ENCODE data around the gene BRIP1. TPM values are rescaled to one million over a fixed set of nuclear protein-coding genes. Genes with fewer than 3 reads are reported as not detected.

BRIP1 gene
- total and polyA plus RNA-seq, 4 donors = 0.13 to 1.4 (median 0.44) TPM

- no peaks in the 10 kb centered on the region for H3K27me3 ChIP-seq (ENCODE audit: control insufficient read depth in 1 of 2, insufficient read depth in 2 of 2, low read length in 1 of 2)
- ATAC-seq (ENCODE audit: low FRiP score) (no peak), DNase-seq (no peak)
- no peak overlapping the region for H3K27ac ChIP-seq (ENCODE audit: low read depth in 1 of 2, low read length in 2 of 2)
- intact Hi-C loops (cut with DNase I) = no loop called here
- no peaks in the 10 kb centered on the region for H3K36me3 ChIP-seq (ENCODE audit: control insufficient read depth in 1 of 2, insufficient read depth in 2 of 2, low read length in 1 of 2)
- no peaks in the 10 kb centered on the region for H3K4me1 ChIP-seq (ENCODE audit: control insufficient read depth in 1 of 2, insufficient read depth in 2 of 2, low read length in 2 of 2)
- no peak overlapping the region for H3K4me3 ChIP-seq (ENCODE audit: low read length in 2 of 2)
- H3K9me3 ChIP-seq (ENCODE audit: control insufficient read depth, low read length) = no peaks in the 10 kb centered on the region
Observed at GRCh38 chr17:61818225-61818624, 45.1 kb downstream of the BRIP1 start.

- no peak overlapping the region for H3K27ac ChIP-seq (ENCODE audit: low read depth in 1 of 2, low read length in 2 of 2)
- H3K9me3 ChIP-seq (ENCODE audit: control insufficient read depth, low read length) = no peaks in the 10 kb centered on the region
- no peaks in the 10 kb centered on the region for H3K4me1 ChIP-seq (ENCODE audit: control insufficient read depth in 1 of 2, insufficient read depth in 2 of 2, low read length in 2 of 2)
- intact Hi-C loops (cut with DNase I) = no loop called here
- DNase-seq = no peak
- no peaks in the 10 kb centered on the region for H3K27me3 ChIP-seq (ENCODE audit: control insufficient read depth in 1 of 2, insufficient read depth in 2 of 2, low read length in 1 of 2)
- no peak overlapping the region for H3K4me3 ChIP-seq (ENCODE audit: low read length in 2 of 2)
- 98% methylated on average over 3 of the region's 3 CpGs for WGBS, 2 donors
- no peak for ATAC-seq (ENCODE audit: low FRiP score)
- H3K36me3 ChIP-seq (ENCODE audit: control insufficient read depth in 1 of 2, insufficient read depth in 2 of 2, low read length in 1 of 2) = no peaks in the 10 kb centered on the region
Observed at GRCh38 chr17:61817452-61817851, 45.9 kb downstream of the BRIP1 start.

GRCh38 chr17:61816538-61816937 lies 46.8 kb downstream of the BRIP1 start:
- 81 to 83% methylated on average over 4 of the region's 4 CpGs for WGBS, 2 donors
- H3K27ac ChIP-seq (ENCODE audit: low read depth in 1 of 2, low read length in 2 of 2) = no peak overlapping the region
- H3K9me3 ChIP-seq (ENCODE audit: control insufficient read depth, low read length) = no peaks in the 10 kb centered on the region
- H3K4me1 ChIP-seq (ENCODE audit: control insufficient read depth in 1 of 2, insufficient read depth in 2 of 2, low read length in 2 of 2) = no peaks in the 10 kb centered on the region
- H3K27me3 ChIP-seq (ENCODE audit: control insufficient read depth in 1 of 2, insufficient read depth in 2 of 2, low read length in 1 of 2) = no peaks in the 10 kb centered on the region
- no peak for ATAC-seq (ENCODE audit: low FRiP score)
- intact Hi-C loops (cut with DNase I) = no loop called here
- no peaks in the 10 kb centered on the region for H3K36me3 ChIP-seq (ENCODE audit: control insufficient read depth in 1 of 2, insufficient read depth in 2 of 2, low read length in 1 of 2)
- DNase-seq = no peak
- H3K4me3 ChIP-seq (ENCODE audit: low read length in 2 of 2) = no peak overlapping the region

- intact Hi-C loops (cut with DNase I) = no loop called here
- Histone ChIP-seq H3K27ac (ENCODE audit: low read depth in 1 of 2, low read length in 2 of 2) (no peak overlapping the region), H3K9me3 (ENCODE audit: control insufficient read depth, low read length) (no peaks in the 10 kb centered on the region), H3K27me3 (ENCODE audit: control insufficient read depth in 1 of 2, insufficient read depth in 2 of 2, low read length in 1 of 2) (no peaks in the 10 kb centered on the region), H3K36me3 (ENCODE audit: control insufficient read depth in 1 of 2, insufficient read depth in 2 of 2, low read length in 1 of 2) (no peaks in the 10 kb centered on the region), H3K4me1 (ENCODE audit: control insufficient read depth in 1 of 2, insufficient read depth in 2 of 2, low read length in 2 of 2) (no peaks in the 10 kb centered on the region), H3K4me3 (ENCODE audit: low read length in 2 of 2) (no peak overlapping the region)
- DNase-seq (no peak), ATAC-seq (ENCODE audit: low FRiP score) (no peak)
- 72 to 75% methylated on average over 5 of the region's 5 CpGs for WGBS, 2 donors
Observed at GRCh38 chr17:61815863-61816503, 47.3 kb downstream of the BRIP1 start.

GRCh38 chr17:61814485-61814884 lies 48.8 kb downstream of the BRIP1 start:
- Histone ChIP-seq H3K9me3 (ENCODE audit: control insufficient read depth, low read length) (no peaks in the 10 kb centered on the region), H3K27me3 (ENCODE audit: control insufficient read depth in 1 of 2, insufficient read depth in 2 of 2, low read length in 1 of 2) (no peaks in the 10 kb centered on the region), H3K4me3 (ENCODE audit: low read length in 2 of 2) (no peak overlapping the region), H3K36me3 (ENCODE audit: control insufficient read depth in 1 of 2, insufficient read depth in 2 of 2, low read length in 1 of 2) (no peaks in the 10 kb centered on the region), H3K27ac (ENCODE audit: low read depth in 1 of 2, low read length in 2 of 2) (no peak overlapping the region), H3K4me1 (ENCODE audit: control insufficient read depth in 1 of 2, insufficient read depth in 2 of 2, low read length in 2 of 2) (no peaks in the 10 kb centered on the region)
- 98 to 100% methylated on average over 1 of the region's 1 CpG for WGBS, 2 donors
- intact Hi-C loops (cut with DNase I) = no loop called here
- DNase-seq (no peak), ATAC-seq (ENCODE audit: low FRiP score) (no peak)

GRCh38 chr17:61813211-61813610 lies 50.1 kb downstream of the BRIP1 start:
- WGBS, 2 donors = 40% methylated on average over 1 of the region's 1 CpG
- ATAC-seq (ENCODE audit: low FRiP score) = no peak
- no peak overlapping the region for H3K4me3 ChIP-seq (ENCODE audit: low read length in 2 of 2)

GRCh38 chr17:61812747-61813146 lies 50.6 kb downstream of the BRIP1 start:
- Histone ChIP-seq H3K4me1 (ENCODE audit: control insufficient read depth in 1 of 2, insufficient read depth in 2 of 2, low read length in 2 of 2) (no peaks in the 10 kb centered on the region), H3K27me3 (ENCODE audit: control insufficient read depth in 1 of 2, insufficient read depth in 2 of 2, low read length in 1 of 2) (no peaks in the 10 kb centered on the region), H3K27ac (ENCODE audit: low read depth in 1 of 2, low read length in 2 of 2) (no peak overlapping the region), H3K4me3 (ENCODE audit: low read length in 2 of 2) (no peak overlapping the region), H3K9me3 (ENCODE audit: control insufficient read depth, low read length) (no peaks in the 10 kb centered on the region), H3K36me3 (ENCODE audit: control insufficient read depth in 1 of 2, insufficient read depth in 2 of 2, low read length in 1 of 2) (no peaks in the 10 kb centered on the region)
- ATAC-seq (ENCODE audit: low FRiP score) = no peak
- intact Hi-C loops (cut with DNase I) = no loop called here
- WGBS, 2 donors = 49 to 52% methylated on average over 2 of the region's 2 CpGs
- no peak for DNase-seq

More at GRCh38 chr17:61813211-61813610, 50.1 kb downstream of the BRIP1 start:
- Histone ChIP-seq H3K9me3 (ENCODE audit: control insufficient read depth, low read length) (no peaks in the 10 kb centered on the region), H3K36me3 (ENCODE audit: control insufficient read depth in 1 of 2, insufficient read depth in 2 of 2, low read length in 1 of 2) (no peaks in the 10 kb centered on the region), H3K4me1 (ENCODE audit: control insufficient read depth in 1 of 2, insufficient read depth in 2 of 2, low read length in 2 of 2) (no peaks in the 10 kb centered on the region), H3K27me3 (ENCODE audit: control insufficient read depth in 1 of 2, insufficient read depth in 2 of 2, low read length in 1 of 2) (no peaks in the 10 kb centered on the region), H3K27ac (ENCODE audit: low read depth in 1 of 2, low read length in 2 of 2) (no peak overlapping the region)
- no peak for DNase-seq
- intact Hi-C loops (cut with DNase I) = no loop called here

GRCh38 chr17:61809816-61810392 lies 53.4 kb downstream of the BRIP1 start:
- H3K27me3 ChIP-seq (ENCODE audit: control insufficient read depth in 1 of 2, insufficient read depth in 2 of 2, low read length in 1 of 2) = no peaks in the 10 kb centered on the region
- H3K27ac ChIP-seq (ENCODE audit: low read depth in 1 of 2, low read length in 2 of 2) = no peak overlapping the region
- 71 to 95% methylated on average over 2 of the region's 2 CpGs for WGBS, 2 donors
- H3K4me3 ChIP-seq (ENCODE audit: low read length in 2 of 2) = no peak overlapping the region
- no peaks in the 10 kb centered on the region for H3K9me3 ChIP-seq (ENCODE audit: control insufficient read depth, low read length)
- DNase-seq (no peak), ATAC-seq (ENCODE audit: low FRiP score) (no peak)
- no peaks in the 10 kb centered on the region for H3K4me1 ChIP-seq (ENCODE audit: control insufficient read depth in 1 of 2, insufficient read depth in 2 of 2, low read length in 2 of 2)
- H3K36me3 ChIP-seq (ENCODE audit: control insufficient read depth in 1 of 2, insufficient read depth in 2 of 2, low read length in 1 of 2) = no peaks in the 10 kb centered on the region
- intact Hi-C loops (cut with DNase I) = no loop called here

- H3K36me3 ChIP-seq (ENCODE audit: control insufficient read depth in 1 of 2, insufficient read depth in 2 of 2, low read length in 1 of 2) = no peaks in the 10 kb centered on the region
- intact Hi-C loops (cut with DNase I) = no loop called here
- ATAC-seq (ENCODE audit: low FRiP score) = no peak
- H3K27ac ChIP-seq (ENCODE audit: low read depth in 1 of 2, low read length in 2 of 2) = no peak overlapping the region
- WGBS, 2 donors = 94 to 95% methylated on average over 8 of the region's 8 CpGs
- H3K4me1 ChIP-seq (ENCODE audit: control insufficient read depth in 1 of 2, insufficient read depth in 2 of 2, low read length in 2 of 2) = no peaks in the 10 kb centered on the region
- DNase-seq = no peak
- no peak overlapping the region for H3K4me3 ChIP-seq (ENCODE audit: low read length in 2 of 2)
- H3K9me3 ChIP-seq (ENCODE audit: control insufficient read depth, low read length) = no peaks in the 10 kb centered on the region
- no peaks in the 10 kb centered on the region for H3K27me3 ChIP-seq (ENCODE audit: control insufficient read depth in 1 of 2, insufficient read depth in 2 of 2, low read length in 1 of 2)
Observed at GRCh38 chr17:61808442-61808841, 54.9 kb downstream of the BRIP1 start.

Measured in aorta (tissue), 5 donors.